Fibroblast of skin of back (primary cell): ENCODE data around the gene SPAM1. TPM values are rescaled to one million over a fixed set of nuclear protein-coding genes. Genes with fewer than 3 reads are reported as not detected.
"Not testable (repeated sequence)": the region's sequence is repeated elsewhere in the genome, so short reads cannot be mapped to it uniquely, and the experiment has no call there.

ENCODE experiments used
- DNase-seq: peaks from one replicate; pipeline ENCODE4 v3.0.0-alpha.2; 2013
- polyA plus RNA-seq, 2 experiments: library from polyadenylated mRNA; unstranded; fragments of 120-200 nt; gene quantifications; one replicate each; pipeline ENCODE4 v1.2.1, GENCODE V29; 2013; ENCODE audit not compliant: insufficient read length in 2 of 2

The SPAM1 gene
- polyA plus RNA-seq (2013, experiment 1 of 2; ENCODE audit: insufficient read length): not detected
- polyA plus RNA-seq (2013, experiment 2 of 2; ENCODE audit: insufficient read length): not detected

GRCh38 chr7:123924941-123925340, at the start of gene SPAM1:
TSS of gene SPAM1 (plus strand) at chr7:123925241. CDS start at chr7:123953571, 28,330 bp downstream.
- no peak for DNase-seq

- DNase-seq: no peak
These were observed 48.3 kb upstream of the SPAM1 start for GRCh38 chr7:123876557-123877256.

GRCh38 chr7:123879628-123880027, 45.4 kb upstream of the SPAM1 start:
- no peak for DNase-seq

- DNase-seq: no peak
These were observed 43.7 kb upstream of the SPAM1 start for GRCh38 chr7:123881300-123881699.

GRCh38 chr7:123883154-123883553, 41.9 kb upstream of the SPAM1 start:
- no peak for DNase-seq

GRCh38 chr7:123888192-123888591, 36.8 kb upstream of the SPAM1 start:
- DNase-seq: no peak

GRCh38 chr7:123894753-123895152, 30.3 kb upstream of the SPAM1 start:
- not testable (repeated sequence) for DNase-seq

- DNase-seq: no peak
These were observed 23.9 kb upstream of the SPAM1 start for GRCh38 chr7:123901101-123901500.

- no peak for DNase-seq
These were observed 19.3 kb upstream of the SPAM1 start for GRCh38 chr7:123905714-123906113.

GRCh38 chr7:123916240-123916724, 8.8 kb upstream of the SPAM1 start:
- DNase-seq: peak; percentile 3

- no peak for DNase-seq
These were observed 7.2 kb upstream of the SPAM1 start for GRCh38 chr7:123917878-123918277.

- DNase-seq: no peak
These were observed 6.7 kb upstream of the SPAM1 start for GRCh38 chr7:123918309-123918708.

GRCh38 chr7:123923599-123923998, 1.4 kb upstream of the SPAM1 start:
- no peak for DNase-seq

- no peak for DNase-seq
These were observed 4.1 kb downstream of the SPAM1 start for GRCh38 chr7:123929107-123929506.

GRCh38 chr7:123929655-123930054, 4.6 kb downstream of the SPAM1 start:
- DNase-seq: no peak

- DNase-seq: no peak
These were observed 10.7 kb downstream of the SPAM1 start for GRCh38 chr7:123935436-123936381.

GRCh38 chr7:123936388-123936787, 11.3 kb downstream of the SPAM1 start:
- DNase-seq: no peak

GRCh38 chr7:123939784-123940183, 14.7 kb downstream of the SPAM1 start:
- DNase-seq: no peak

- DNase-seq: no peak
These were observed 16.5 kb downstream of the SPAM1 start for GRCh38 chr7:123941391-123942180.

GRCh38 chr7:123944395-123944794, 19.4 kb downstream of the SPAM1 start:
- no peak for DNase-seq

GRCh38 chr7:123945938-123946337, 20.9 kb downstream of the SPAM1 start:
- no peak for DNase-seq

- DNase-seq: no peak
These were observed 23.1 kb downstream of the SPAM1 start for GRCh38 chr7:123948136-123948535.
